Measurements from ENCODE around the gene ZNF576. TPM values are rescaled to one million over a fixed set of nuclear protein-coding genes. Genes with fewer than 3 reads are reported as not detected.
"Not testable (repeated sequence)": the region's sequence is repeated elsewhere in the genome, so short reads cannot be mapped to it uniquely, and the experiment has no call there.

Gene ZNF576
- total RNA-seq, 1 donor from 2014 or later = 10.1 TPM

DNA sequence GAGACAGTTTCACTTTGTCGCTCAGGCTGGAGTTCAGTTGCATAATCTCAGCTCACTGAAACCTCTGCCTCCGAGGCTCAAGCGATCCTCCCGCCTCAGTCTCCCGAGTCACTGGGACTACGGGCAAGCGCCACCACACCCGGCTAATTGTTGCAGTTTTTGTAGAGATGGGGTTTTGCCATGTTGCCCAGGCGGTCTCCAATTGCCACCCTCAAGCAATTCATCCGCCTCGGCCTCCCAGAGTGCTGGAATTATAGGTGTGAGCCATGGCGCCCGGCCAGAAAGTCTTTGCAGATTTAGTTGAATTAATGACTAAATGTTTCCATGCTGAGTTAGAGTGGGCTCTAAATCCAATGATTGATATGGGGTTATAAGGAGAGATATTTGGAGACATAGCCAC, 47.8 kb downstream of the ZNF576 start:
- no peak for DNase-seq (ENCODE audit: low read depth)

DNA sequence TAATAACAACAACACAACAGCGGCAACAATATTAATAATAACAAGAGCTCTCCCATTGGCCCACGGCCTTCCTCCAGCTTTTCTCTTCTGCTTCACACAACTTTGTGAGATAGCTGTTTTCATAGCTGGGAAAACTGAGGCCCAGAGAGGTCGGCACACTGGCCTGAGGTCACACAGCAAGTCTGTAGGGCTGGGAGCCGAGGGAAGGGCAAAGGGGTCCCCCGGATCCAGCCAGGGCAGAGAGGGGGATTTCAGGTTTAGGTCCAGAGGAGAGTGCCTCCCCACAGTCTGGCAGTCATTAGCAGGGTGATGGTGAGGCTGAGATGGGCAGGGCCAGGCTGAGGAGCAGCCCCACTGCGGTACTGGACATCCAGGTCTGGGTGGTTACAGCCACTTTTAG, 52.2 kb downstream of the ZNF576 start:
- DNase-seq (ENCODE audit: low read depth) = no peak

DNA sequence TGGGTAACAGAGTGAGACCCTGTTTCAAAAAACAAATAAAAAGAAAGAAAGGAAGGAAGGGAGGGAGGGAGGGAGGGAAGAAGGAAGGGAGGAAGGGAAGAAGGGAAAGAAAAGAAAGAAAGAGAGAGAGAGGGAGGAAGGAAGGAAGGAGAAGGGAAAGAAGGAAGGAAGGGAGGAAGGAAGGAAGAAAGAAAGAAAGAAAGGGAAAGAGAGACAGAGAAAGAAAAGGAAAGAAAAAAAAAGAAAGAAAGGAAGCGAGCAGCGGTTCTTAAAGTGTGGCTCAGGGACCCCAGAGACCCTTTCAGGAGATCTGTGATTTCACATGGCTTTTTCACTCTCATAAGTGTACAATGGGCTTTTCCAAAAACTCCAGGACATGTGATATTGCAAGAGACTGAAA, 53.1 kb downstream of the ZNF576 start:
- no peak for DNase-seq (ENCODE audit: low read depth)

DNA sequence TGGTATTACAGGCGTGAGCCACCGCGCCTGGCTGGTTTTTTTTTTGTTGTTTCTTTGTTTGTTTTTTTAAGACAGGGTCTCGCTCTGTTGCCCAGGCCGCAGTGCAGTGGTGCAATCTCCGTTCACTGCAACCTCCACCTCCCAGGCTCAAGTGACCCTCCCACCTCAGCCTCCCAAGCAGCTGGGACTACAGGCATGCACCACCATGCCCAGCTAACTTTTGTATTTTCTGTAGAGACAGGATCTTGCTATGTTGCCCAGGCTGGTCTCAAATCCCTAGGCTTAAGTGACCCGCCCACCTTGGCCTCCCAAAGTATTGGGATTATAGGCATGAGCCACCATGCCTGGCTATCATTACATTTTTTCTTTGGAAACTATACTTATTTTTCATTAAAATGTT, 53.9 kb downstream of the ZNF576 start:
- DNase-seq (ENCODE audit: low read depth) = not testable (repeated sequence)

Other genes with a start within 250 kb of the ZNF576 start
- 0.10 and 0.29 TPM in 2 replicates for gene CD177, start 242.9 kb upstream of the ZNF576 start, total RNA-seq
- gene TEX101, start 181.7 kb upstream of the ZNF576 start, total RNA-seq = not detected in 2 replicates
- gene LYPD3, start 131.0 kb upstream of the ZNF576 start, total RNA-seq = 0.21 and 0.37 TPM in 2 replicates
- gene PHLDB3, start 91.8 kb upstream of the ZNF576 start, total RNA-seq = 7.8 and 15.7 TPM in 2 replicates
- gene ETHE1, start 69.4 kb upstream of the ZNF576 start, total RNA-seq = 17.6 and 19.8 TPM in 2 replicates
- not detected in 2 replicates for gene ZNF575, start 63.4 kb upstream of the ZNF576 start, total RNA-seq
- gene XRCC1, start 21.1 kb upstream of the ZNF576 start, total RNA-seq = 29.2 and 32.1 TPM in 2 replicates
- gene PINLYP, start 20.8 kb upstream of the ZNF576 start, total RNA-seq = 0.94 TPM in 1 of 2 replicates, not detected in the other
- 41.3 and 48.1 TPM in 2 replicates for gene IRGQ, start 461 bp upstream of the ZNF576 start, total RNA-seq
- 0.10 TPM in 1 of 2 replicates, not detected in the other for gene SRRM5, start 15.5 kb downstream of the ZNF576 start, total RNA-seq
- gene ZNF428, start 23.0 kb downstream of the ZNF576 start, total RNA-seq = 52.6 and 65.2 TPM in 2 replicates
- 1.4 and 1.6 TPM in 2 replicates for gene CADM4, start 43.3 kb downstream of the ZNF576 start, total RNA-seq
- gene PLAUR, start 73.6 kb downstream of the ZNF576 start, total RNA-seq = 6.3 and 6.9 TPM in 2 replicates
- not detected in 2 replicates for gene IRGC, start 119.5 kb downstream of the ZNF576 start, total RNA-seq
- 16.0 and 19.3 TPM in 2 replicates for gene SMG9, start 158.4 kb downstream of the ZNF576 start, total RNA-seq
- 0.27 and 1.6 TPM in 2 replicates for gene KCNN4, start 184.4 kb downstream of the ZNF576 start, total RNA-seq
- 0.11 TPM in 1 of 2 replicates, not detected in the other for gene LYPD5, start 205.9 kb downstream of the ZNF576 start, total RNA-seq
- 14.4 and 27.3 TPM in 2 replicates for gene ZNF283, start 230.7 kb downstream of the ZNF576 start, total RNA-seq

Measured in myocyte (in vitro differentiated cells).